ENCODE data around the gene FBLN1.
"Not testable (repeated sequence)": the region's sequence is repeated elsewhere in the genome, so short reads cannot be mapped to it uniquely, and the experiment has no call there.

Gene FBLN1

GRCh38 chr22:45608045-45608444 is 105.4 kb downstream of the FBLN1 start:
- DNase-seq (ENCODE audit: low read depth in 2 of 2), result not testable (repeated sequence)

GRCh38 chr22:45608763-45609180 is 106.1 kb downstream of the FBLN1 start:
- no peak for DNase-seq (ENCODE audit: low read depth in 2 of 2)

GRCh38 chr22:45612451-45612901 is 109.8 kb downstream of the FBLN1 start:
- DNase-seq (ENCODE audit: low read depth in 2 of 2), result peak in 1 of 2 donors; percentile 12

- no peak for DNase-seq (ENCODE audit: low read depth in 2 of 2)
Measured at GRCh38 chr22:45612940-45613339, 110.3 kb downstream of the FBLN1 start.

- no peak for DNase-seq (ENCODE audit: low read depth in 2 of 2)
Measured at GRCh38 chr22:45615364-45615763, 112.7 kb downstream of the FBLN1 start.

GRCh38 chr22:45616432-45616831 is 113.7 kb downstream of the FBLN1 start:
- no peak for DNase-seq (ENCODE audit: low read depth in 2 of 2)

GRCh38 chr22:45617948-45618347 is 115.3 kb downstream of the FBLN1 start:
- DNase-seq (ENCODE audit: low read depth in 2 of 2), result no peak

- no peak for DNase-seq (ENCODE audit: low read depth in 2 of 2)
Measured at GRCh38 chr22:45620706-45621105, 118.0 kb downstream of the FBLN1 start.

GRCh38 chr22:45621836-45622600 is 119.3 kb downstream of the FBLN1 start:
- no peak for DNase-seq (ENCODE audit: low read depth in 2 of 2)

- DNase-seq (ENCODE audit: low read depth in 2 of 2), result not testable (repeated sequence)
Measured at GRCh38 chr22:45623464-45624145, 120.9 kb downstream of the FBLN1 start.

GRCh38 chr22:45626198-45626651 is 123.5 kb downstream of the FBLN1 start:
- DNase-seq (ENCODE audit: low read depth in 2 of 2), result no peak

- DNase-seq (ENCODE audit: low read depth in 2 of 2), result no peak
Measured at GRCh38 chr22:45627489-45628233, 125.0 kb downstream of the FBLN1 start.

- DNase-seq (ENCODE audit: low read depth in 2 of 2), result no peak
Measured at GRCh38 chr22:45628515-45628914, 125.8 kb downstream of the FBLN1 start.

- no peak for DNase-seq (ENCODE audit: low read depth in 2 of 2)
Measured at GRCh38 chr22:45629469-45630089, 126.9 kb downstream of the FBLN1 start.

GRCh38 chr22:45630436-45630835 is 127.8 kb downstream of the FBLN1 start:
- no peak for DNase-seq (ENCODE audit: low read depth in 2 of 2)

- no peak for DNase-seq (ENCODE audit: low read depth in 2 of 2)
Measured at GRCh38 chr22:45631140-45631840, 128.6 kb downstream of the FBLN1 start.

GRCh38 chr22:45631841-45632238 is 129.2 kb downstream of the FBLN1 start:
- no peak for DNase-seq (ENCODE audit: low read depth in 2 of 2)

- no peak for DNase-seq (ENCODE audit: low read depth in 2 of 2)
Measured at GRCh38 chr22:45632791-45633515, 130.3 kb downstream of the FBLN1 start.

GRCh38 chr22:45636683-45637082 is 134.0 kb downstream of the FBLN1 start:
- no peak for DNase-seq (ENCODE audit: low read depth in 2 of 2)

- no peak for DNase-seq (ENCODE audit: low read depth in 2 of 2)
Measured at GRCh38 chr22:45638197-45638596, 135.5 kb downstream of the FBLN1 start.
